H9 (cell line): Measurements from ENCODE around the gene LRCH4. TPM values are rescaled to one million over a fixed set of nuclear protein-coding genes. Genes with fewer than 3 reads are reported as not detected.

ENCODE experiments used
- DNase-seq: peaks from one replicate; pipeline ENCODE4 v3.0.0-alpha.2; 2017
- H2AFZ ChIP-seq: one replicate; pipeline ENCODE4 v1.6.1; 2013; ENCODE audit warnings: mild to moderate bottlenecking, low read length, control low read depth, moderate library complexity
- H2AK5ac ChIP-seq: 2 replicates; pipeline ENCODE4 v1.6.1; 2013; ENCODE audit warnings: low read length, control low read depth, mixed read lengths; ENCODE audit not compliant: insufficient read length
- H2BK120ac ChIP-seq: one replicate; pipeline ENCODE4 v1.6.1; 2013; ENCODE audit warnings: low read depth, mild to moderate bottlenecking, low read length, control low read depth, inconsistent platforms; ENCODE audit not compliant: poor library complexity, severe bottlenecking
- H2BK12ac ChIP-seq: 2 replicates; pipeline ENCODE4 v1.6.1; 2013; ENCODE audit warnings: low read length, control low read depth, mixed read lengths, low read depth; ENCODE audit not compliant: insufficient read length
- H2BK15ac ChIP-seq: 2 replicates; pipeline ENCODE4 v1.6.1; 2013; ENCODE audit warnings: low read depth, low read length, control low read depth
- H2BK20ac ChIP-seq: one replicate; pipeline ENCODE4 v1.6.1; 2013; ENCODE audit warnings: low read depth, mild to moderate bottlenecking, low read length, control low read depth, inconsistent platforms; ENCODE audit not compliant: poor library complexity, severe bottlenecking
- H2BK5ac ChIP-seq: 2 replicates; pipeline ENCODE4 v1.6.1; 2013; ENCODE audit warnings: low read length, control low read depth, mixed read lengths; ENCODE audit not compliant: insufficient read length
- H3K14ac ChIP-seq: 2 replicates; pipeline ENCODE4 v1.6.1; 2013; ENCODE audit warnings: low read length, control low read depth; ENCODE audit not compliant: insufficient read depth
- H3K18ac ChIP-seq: 2 replicates; pipeline ENCODE4 v1.6.1; 2013; ENCODE audit warnings: low read depth, mild to moderate bottlenecking, mixed read lengths, low read length, control low read depth; ENCODE audit not compliant: insufficient read length
- H3K23ac ChIP-seq: 2 replicates; pipeline ENCODE4 v1.6.1; 2013; ENCODE audit warnings: low read length, control low read depth, mixed read lengths, low read depth; ENCODE audit not compliant: insufficient read length
- H3K23me2 ChIP-seq: 2 replicates; pipeline ENCODE4 v1.6.1; 2013; ENCODE audit warnings: low read depth, mild to moderate bottlenecking, mixed read lengths, low read length, control low read depth; ENCODE audit not compliant: insufficient read length, poor library complexity, severe bottlenecking
- H3K27ac ChIP-seq: 2 replicates; pipeline ENCODE4 v1.5.1; 2013; ENCODE audit warnings: low read length, control low read depth, mixed read lengths, low read depth; ENCODE audit not compliant: insufficient read length
- H3K27me3 ChIP-seq: 2 replicates; pipeline ENCODE4 v1.6.1; 2013; ENCODE audit warnings: low read length, control low read depth, inconsistent platforms; ENCODE audit not compliant: insufficient read depth
- H3K4ac ChIP-seq: 2 replicates; pipeline ENCODE4 v1.6.1; 2013; ENCODE audit warnings: low read depth, mild to moderate bottlenecking, control low read depth, inconsistent platforms, low read length, moderate library complexity
- H3K4me1 ChIP-seq: 2 replicates; pipeline ENCODE4 v1.6.1; 2013; ENCODE audit warnings: low read length, control low read depth, inconsistent platforms; ENCODE audit not compliant: insufficient read depth
- H3K4me2 ChIP-seq: 2 replicates; pipeline ENCODE4 v1.6.1; 2013; ENCODE audit warnings: low read length, control low read depth, mixed read lengths; ENCODE audit not compliant: insufficient read length, insufficient read depth
- H3K56ac ChIP-seq: 2 replicates; pipeline ENCODE4 v1.6.1; 2013; ENCODE audit warnings: low read depth, mild to moderate bottlenecking, mixed read lengths, low read length, control low read depth; ENCODE audit not compliant: insufficient read length
- H3K79me1 ChIP-seq: 2 replicates; pipeline ENCODE4 v1.6.1; 2013; ENCODE audit warnings: low read depth, mild to moderate bottlenecking, moderate library complexity, low read length, control low read depth, inconsistent platforms; ENCODE audit not compliant: insufficient read depth, poor library complexity, severe bottlenecking
- H3K79me2 ChIP-seq: 2 replicates; pipeline ENCODE4 v1.6.1; 2013; ENCODE audit warnings: low read length, control low read depth, inconsistent platforms; ENCODE audit not compliant: insufficient read depth
- H3K9ac ChIP-seq: 2 replicates; pipeline ENCODE4 v1.6.1; 2013; ENCODE audit warnings: low read length, control low read depth, mixed read lengths; ENCODE audit not compliant: insufficient read length; ENCODE audit errors: extremely low read depth
- H3K9me3 ChIP-seq: one replicate; pipeline ENCODE4 v1.6.1; 2013; ENCODE audit warnings: low read depth, low read length, inconsistent platforms; ENCODE audit not compliant: control insufficient read depth
- H3T11ph ChIP-seq: one replicate; pipeline ENCODE4 v1.6.1; 2013; ENCODE audit warnings: mild to moderate bottlenecking, low read length, control low read depth, inconsistent platforms
- H4K20me1 ChIP-seq: one replicate; pipeline ENCODE4 v1.6.1; 2013; ENCODE audit not compliant: control insufficient read depth, insufficient read length, insufficient read depth
- H4K5ac ChIP-seq: 2 replicates; pipeline ENCODE4 v1.6.1; 2013; ENCODE audit warnings: low read depth, mild to moderate bottlenecking, mixed read lengths, low read length, control low read depth; ENCODE audit not compliant: insufficient read length
- H4K8ac ChIP-seq: replicated peaks from 2 replicates; pipeline ENCODE4 v1.6.1; 2013; ENCODE audit warnings: low read length, control low read depth, mixed read lengths, low read depth; ENCODE audit not compliant: insufficient read length
- H4K91ac ChIP-seq: 2 replicates; pipeline ENCODE4 v1.6.1; 2013; ENCODE audit warnings: low read depth, mild to moderate bottlenecking, moderate library complexity, mixed read lengths, low read length, control low read depth; ENCODE audit not compliant: insufficient read length
- H3K27ac Mint-ChIP-seq, 3 experiments: 2 replicates in 2 of 3; 3 replicates in 1 of 3; pipeline ENCODE4 v1.8.0; 2020 to 2021; ENCODE audit warnings: mixed read lengths in 3 of 3, mild to moderate bottlenecking in 1 of 3, moderate library complexity in 1 of 3
- H3K27me3 Mint-ChIP-seq: 2 replicates; pipeline ENCODE4 v1.8.0; 2021; ENCODE audit warnings: low read depth, mild to moderate bottlenecking, moderate library complexity, mixed read lengths
- H3K36me3 Mint-ChIP-seq, 3 experiments: 2 replicates in 2 of 3; 3 replicates in 1 of 3; pipeline ENCODE4 v1.8.0; 2020 to 2021; ENCODE audit warnings: low read depth in 3 of 3, mixed read lengths in 3 of 3; ENCODE audit not compliant: insufficient read depth in 1 of 3
- H3K4me1 Mint-ChIP-seq, 2 experiments: 2 replicates each; pipeline ENCODE4 v1.8.0; 2020; ENCODE audit warnings: mixed read lengths in 2 of 2
- H3K4me3 Mint-ChIP-seq, 2 experiments: 2 replicates in 1 of 2; 3 replicates in 1 of 2; pipeline ENCODE4 v1.8.0; 2020 to 2021; ENCODE audit warnings: mild to moderate bottlenecking in 2 of 2, mixed read lengths in 2 of 2, moderate library complexity in 1 of 2
- H3K9me3 Mint-ChIP-seq, 2 experiments: 2 replicates in 1 of 2; 3 replicates in 1 of 2; pipeline ENCODE4 v1.8.0; 2020; ENCODE audit warnings: mild to moderate bottlenecking in 2 of 2, mixed read lengths in 2 of 2, moderate library complexity in 1 of 2
- CTCF ChIP-seq: fragments of 200-600 bp; sonication (generic); conservative IDR thresholded peaks from 3 replicates; pipeline ENCODE4 v1.8.0; 2021; ENCODE audit warnings: antibody characterized with exemption, mild to moderate bottlenecking
- WGBS: extraction: QIAGEN DNeasy Blood & Tissue Kit; methylation state at CpG from one replicate; pipeline ENCODE4 v1.1.7; 2013; ENCODE audit warnings: missing lambda C conversion rate, low lambda C conversion rate, mixed read lengths; ENCODE audit not compliant: insufficient read length; ENCODE audit errors: extremely low coverage; 5-methylcytosine and 5-hydroxymethylcytosine counted together
- total RNA-seq: library from RNA; stranded (reverse); gene quantifications from 2 replicates; pipeline ENCODE4 v1.2.1, GENCODE V29; 2021

LRCH4 gene
- total RNA-seq, 1 experiment from 2014 or later, result 39.1 TPM

- WGBS, result no CpG with 5 or more reads among the region's 3 CpGs
- H2AFZ ChIP-seq, result no peak overlapping the region
Observed at GRCh38 chr7:100626055-100626454, 40.1 kb upstream of the LRCH4 start.

More at GRCh38 chr7:100626055-100626454, 40.1 kb upstream of the LRCH4 start:
- H3K4ac ChIP-seq, result no peak overlapping the region
- H2BK12ac ChIP-seq, result no peak overlapping the region
- no peaks in the 10 kb centered on the region for H4K20me1 ChIP-seq
- no peak overlapping the region for H2BK20ac ChIP-seq
- TF ChIP-seq CTCF, result no peak
- DNase-seq, result no peak
- H2BK15ac ChIP-seq, result no peak overlapping the region
- peaks cover 3% of the 10 kb centered on the region; the same call in 1 of the 2 replicates for H3K27me3 ChIP-seq
- no peak overlapping the region for H3K14ac ChIP-seq
- peaks cover 9 to 15% of the 10 kb centered on the region in 2 experiments for H3K4me1 Mint-ChIP-seq
- no peak overlapping the region for H4K5ac ChIP-seq
- H3K79me1 ChIP-seq, result no peaks in the 10 kb centered on the region
- H2BK120ac ChIP-seq, result no peak overlapping the region
- no peaks in the 10 kb centered on the region for H3K79me2 ChIP-seq
- H3K27ac ChIP-seq, result no peak overlapping the region
- H3K36me3 Mint-ChIP-seq, result peaks cover 0 to 4% (median 0%) of the 10 kb centered on the region in 3 experiments; a peak in 1 of 7 replicates
- no peak overlapping the region for H3K27ac Mint-ChIP-seq
- H3K23ac ChIP-seq, result no peak overlapping the region
- no peak overlapping the region for H4K8ac ChIP-seq
- H3K4me3 Mint-ChIP-seq, result peak overlapping the region; percentile 41 to 78; a peak in 4 of 5 replicates
- no peak overlapping the region for H3K18ac ChIP-seq
- H4K91ac ChIP-seq, result no peak overlapping the region
- H3K23me2 ChIP-seq, result peaks cover 5% of the 10 kb centered on the region
- H3K4me1 ChIP-seq, result no peaks in the 10 kb centered on the region
- H2BK5ac ChIP-seq, result no peak overlapping the region
- peaks cover 36% of the 10 kb centered on the region for H3K27me3 Mint-ChIP-seq
- no peak overlapping the region for H3K9ac ChIP-seq
- H3K9me3 ChIP-seq, result no peaks in the 10 kb centered on the region
- no peak overlapping the region for H3T11ph ChIP-seq
- H3K9me3 Mint-ChIP-seq, result no peaks in the 10 kb centered on the region
- no peak overlapping the region for H3K56ac ChIP-seq
- H2AK5ac ChIP-seq, result no peak overlapping the region
- peak overlapping the region; percentile 60 for H3K4me2 ChIP-seq
